ENCODE data around the gene VPS9D1. TPM values are rescaled to one million over a fixed set of nuclear protein-coding genes. Genes with fewer than 3 reads are reported as not detected.

Gene VPS9D1
- total and polyA plus RNA-seq, 2 of the 4 experiments (the other 2 are of a cell fraction) = 1.8 to 20.3 TPM

DNA sequence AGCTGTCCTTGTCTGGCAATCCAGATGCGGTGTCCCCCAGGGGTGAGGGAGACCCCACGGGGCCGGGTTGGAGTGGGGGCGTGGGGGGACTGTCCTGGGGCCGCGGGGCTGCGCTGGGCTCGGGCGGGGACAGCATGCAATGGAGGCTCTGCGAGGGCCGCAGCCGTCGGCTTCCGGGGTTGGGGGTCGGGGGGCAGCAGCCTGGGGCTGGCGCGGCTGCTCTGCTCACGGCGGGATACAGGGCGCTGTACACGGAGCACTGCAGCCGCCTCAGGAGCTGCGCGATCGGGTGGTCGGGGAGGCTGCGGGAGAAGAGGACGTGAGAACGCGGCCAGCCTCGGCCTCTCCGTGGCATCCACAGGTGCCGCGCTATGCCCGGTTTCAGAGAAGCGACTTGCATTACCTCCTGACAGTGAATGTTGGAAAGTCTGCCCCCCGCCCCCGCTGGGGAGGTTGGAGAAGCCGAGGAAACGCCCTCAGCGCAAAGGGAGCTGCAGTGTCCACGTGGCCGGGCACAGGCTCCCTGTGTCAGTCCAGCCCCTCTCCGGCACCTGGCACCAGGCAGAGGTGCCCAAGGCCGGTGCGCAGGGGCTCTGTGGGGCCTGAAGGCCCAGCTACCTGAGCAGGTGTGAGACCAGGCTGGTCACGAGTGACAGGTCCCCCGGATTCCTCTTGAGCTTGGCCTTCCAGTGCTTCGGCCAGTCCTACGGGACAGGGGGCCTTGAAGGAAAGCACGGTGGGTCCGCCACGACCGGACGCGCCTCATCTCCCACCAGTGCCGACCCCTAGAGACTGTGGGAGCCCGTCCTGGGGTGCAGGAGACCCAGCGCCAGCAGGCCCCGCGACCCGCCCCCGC lies 9.8 kb downstream of the VPS9D1 start:
- Histone ChIP-seq H3K56ac (ENCODE audit: extremely low read depth, insufficient read depth, low read length) (no peak overlapping the region), H3K36me3 (ENCODE audit: control insufficient read depth, insufficient read depth, low read length) (peaks cover 16% of the 10 kb centered on the region; the same call in 1 of the 2 replicates), H4K5ac (ENCODE audit: low read depth, low read length) (no peak overlapping the region), H2BK5ac (ENCODE audit: low read depth, low read length, poor library complexity, severe bottlenecking) (no peak overlapping the region), H3K27me3 (ENCODE audit: control insufficient read depth, insufficient read depth, low read length) (no peaks in the 10 kb centered on the region), H4K91ac (ENCODE audit: insufficient read depth, low read depth, low read length) (no peak overlapping the region), H3K9ac (ENCODE audit: low read depth, low read length) (no peak overlapping the region), H3K9me3 (ENCODE audit: control insufficient read depth, insufficient read depth, low read length) (no peaks in the 10 kb centered on the region), H2BK20ac (ENCODE audit: low read depth, low read length) (no peak overlapping the region), H4K20me1 (ENCODE audit: insufficient read depth, low read length) (no peaks in the 10 kb centered on the region; the same call in 1 of the 2 replicates), H3K9me1 (ENCODE audit: insufficient read depth, low read length) (no peaks in the 10 kb centered on the region), H4K8ac (ENCODE audit: low read depth in 2 of 2, low read length in 2 of 2) (no peak overlapping the region), H3K4me2 (ENCODE audit: low read depth, low read length) (no peak overlapping the region), H3K4me1 (ENCODE audit: control insufficient read depth, insufficient read depth, low read length) (peaks cover 4% of the 10 kb centered on the region), H2BK15ac (ENCODE audit: low read depth, low read length) (no peak overlapping the region), H2BK120ac (ENCODE audit: low read depth, low read length) (no peak overlapping the region), H3K79me1 (ENCODE audit: low read depth in 1 of 2, low read length in 2 of 2) (no peaks in the 10 kb centered on the region; a peak in 1 of 4 replicates), H3K27ac (ENCODE audit: insufficient read depth, low read length) (no peak overlapping the region), H2AFZ (replicated peaks; ENCODE audit: low read length, poor library complexity) (peak overlapping the region; percentile 33), H2AK5ac (ENCODE audit: low read depth, low read length) (no peak overlapping the region; the same call in 1 of the 2 replicates), H3K23ac (ENCODE audit: low read depth, low read length) (no peak overlapping the region), H3K18ac (ENCODE audit: low read depth, low read length) (no peak overlapping the region), H2AK9ac (replicated peaks; ENCODE audit: low read depth, low read length, poor library complexity) (peak overlapping the region; percentile 50), H3K14ac (replicated peaks; ENCODE audit: low read depth, low read length) (no peak overlapping the region), H3K4ac (ENCODE audit: low read depth, low read length) (no peak overlapping the region), H3K4me3 (ENCODE audit: insufficient read depth, low read depth, low read length) (no peak overlapping the region)
- no peak for TF ChIP-seq RAD21 (IDR thresholded peaks at IDR 0.05; ENCODE audit: low read length)
- TF ChIP-seq BHLHE40 (IDR thresholded peaks at IDR 0.05; ENCODE audit: low read depth, low read length) = no peak
- TF ChIP-seq, protein P1, sequence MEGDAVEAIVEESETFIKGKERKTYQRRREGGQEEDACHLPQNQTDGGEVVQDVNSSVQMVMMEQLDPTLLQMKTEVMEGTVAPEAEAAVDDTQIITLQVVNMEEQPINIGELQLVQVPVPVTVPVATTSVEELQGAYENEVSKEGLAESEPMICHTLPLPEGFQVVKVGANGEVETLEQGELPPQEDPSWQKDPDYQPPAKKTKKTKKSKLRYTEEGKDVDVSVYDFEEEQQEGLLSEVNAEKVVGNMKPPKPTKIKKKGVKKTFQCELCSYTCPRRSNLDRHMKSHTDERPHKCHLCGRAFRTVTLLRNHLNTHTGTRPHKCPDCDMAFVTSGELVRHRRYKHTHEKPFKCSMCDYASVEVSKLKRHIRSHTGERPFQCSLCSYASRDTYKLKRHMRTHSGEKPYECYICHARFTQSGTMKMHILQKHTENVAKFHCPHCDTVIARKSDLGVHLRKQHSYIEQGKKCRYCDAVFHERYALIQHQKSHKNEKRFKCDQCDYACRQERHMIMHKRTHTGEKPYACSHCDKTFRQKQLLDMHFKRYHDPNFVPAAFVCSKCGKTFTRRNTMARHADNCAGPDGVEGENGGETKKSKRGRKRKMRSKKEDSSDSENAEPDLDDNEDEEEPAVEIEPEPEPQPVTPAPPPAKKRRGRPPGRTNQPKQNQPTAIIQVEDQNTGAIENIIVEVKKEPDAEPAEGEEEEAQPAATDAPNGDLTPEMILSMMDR (conservative IDR thresholded peaks at IDR 0.05; ENCODE audit: low read depth, low read length) = no peak
- TF ChIP-seq MAZ (IDR thresholded peaks at IDR 0.05; ENCODE audit: borderline replicate concordance, low read depth, low read length) = no peak
- no peak for TF ChIP-seq MAFK (IDR thresholded peaks at IDR 0.05; ENCODE audit: low read depth, low read length)
- no peak for TF ChIP-seq FOS (IDR thresholded peaks at IDR 0.05; ENCODE audit: low read depth, low read length)
- no peak for TF ChIP-seq RFX5 (IDR thresholded peaks at IDR 0.05; ENCODE audit: low read depth, low read length)
- TF ChIP-seq, protein P2, sequence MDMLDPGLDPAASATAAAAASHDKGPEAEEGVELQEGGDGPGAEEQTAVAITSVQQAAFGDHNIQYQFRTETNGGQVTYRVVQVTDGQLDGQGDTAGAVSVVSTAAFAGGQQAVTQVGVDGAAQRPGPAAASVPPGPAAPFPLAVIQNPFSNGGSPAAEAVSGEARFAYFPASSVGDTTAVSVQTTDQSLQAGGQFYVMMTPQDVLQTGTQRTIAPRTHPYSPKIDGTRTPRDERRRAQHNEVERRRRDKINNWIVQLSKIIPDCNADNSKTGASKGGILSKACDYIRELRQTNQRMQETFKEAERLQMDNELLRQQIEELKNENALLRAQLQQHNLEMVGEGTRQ (IDR thresholded peaks at IDR 0.05; ENCODE audit: low read depth, low read length) = no peak
- TF ChIP-seq CHD1 (IDR thresholded peaks at IDR 0.05; ENCODE audit: low read depth, low read length) = no peak
- TF ChIP-seq CEBPB (IDR thresholded peaks at IDR 0.05; ENCODE audit: low read depth, low read length) = no peak
- TF ChIP-seq NFE2L2 (IDR thresholded peaks at IDR 0.05; ENCODE audit: low read depth, low read length) = no peak
- no peak for TF ChIP-seq RCOR1 (IDR thresholded peaks at IDR 0.05; ENCODE audit: insufficient replicate concordance, low read length)
- TF ChIP-seq SMC3 (IDR thresholded peaks at IDR 0.05; ENCODE audit: low read depth, low read length) = no peak
- TF ChIP-seq POLR2A (IDR thresholded peaks at IDR 0.05; ENCODE audit: low read depth, low read length) = no peak
- no peak for TF ChIP-seq MXI1 (IDR thresholded peaks at IDR 0.05; ENCODE audit: borderline replicate concordance, low read depth, low read length)
- ATAC-seq (ENCODE audit: low read depth) (no peak), DNase-seq (no peak)
- ChIA-PET POLR2A (ENCODE audit: unreplicated experiment) (no interaction called here), CTCF (interaction anchor here (1.2 kb wide), 1 partner anchor 10 kb away, joined by 3 read pairs; no protein-coding TSS in a partner anchor)
- intact Hi-C loops (cut with micrococcal nuclease) (no loop called here), in situ Hi-C loops (cut with MboI; ENCODE audit: low sequenced_read_pairs) (no loop called here), dilution Hi-C loops (cut with HindIII; ENCODE audit: low sequenced_read_pairs, unreplicated experiment) (no loop called here)
- WGBS, 2 experiments (ENCODE audit: extremely low coverage in 2 of 2, insufficient read length in 1 of 2) = 84% methylated on average over 32 of the region's 63 CpGs; no CpG with 5 or more reads in 1 of the 2 experiments
- BruUV-seq (replicated peaks) = no TSS peak

Data from IMR-90 (cell line).